ENCODE measurements around the gene MGA. TPM values are rescaled to one million over a fixed set of nuclear protein-coding genes. Genes with fewer than 3 reads are reported as not detected.

Gene MGA
- total RNA-seq, 4 donors from 2014 or later: 29.7 to 53.8 (median 31.7) TPM

- H3K27ac ChIP-seq: peak overlapping the region in 1 of 4 donors; percentile 29
- H3K4me1 ChIP-seq: peaks cover 0 to 45% (median 10%) of the 10 kb centered on the region in 4 donors
- DNase-seq (ENCODE audit: low spot score in 2 of 2): no peak
- 88 to 96% methylated on average over 3 of the region's 3 CpGs for WGBS, 2 donors
- peaks cover 0 to 37% (median 0%) of the 10 kb centered on the region in 3 donors for H3K36me3 ChIP-seq
- H3K27me3 ChIP-seq: no peaks in the 10 kb centered on the region
- TF ChIP-seq CTCF (IDR thresholded peaks at IDR 0.05) (no peak), EP300 (IDR thresholded peaks at IDR 0.05) (no peak), POLR2A (IDR thresholded peaks at IDR 0.05) (no peak)
- no peak overlapping the region for H3K4me3 ChIP-seq
- H3K9me3 ChIP-seq: no peaks in the 10 kb centered on the region
These were observed 141.0 kb downstream of the MGA start for GRCh38 chr15:41801185-41801584.

- Histone ChIP-seq H3K9me3 (no peaks in the 10 kb centered on the region), H3K27me3 (no peaks in the 10 kb centered on the region), H3K27ac (peak overlapping the region in 1 of 4 donors; percentile 29), H3K36me3 (peaks cover 0 to 37% (median 0%) of the 10 kb centered on the region in 3 donors), H3K4me3 (no peak overlapping the region), H3K4me1 (peaks cover 0 to 43% (median 3%) of the 10 kb centered on the region in 4 donors)
- 92 to 99% methylated on average over 3 of the region's 3 CpGs for WGBS, 2 donors
- TF ChIP-seq EP300 (IDR thresholded peaks at IDR 0.05) (no peak), POLR2A (IDR thresholded peaks at IDR 0.05) (no peak), CTCF (IDR thresholded peaks at IDR 0.05) (no peak)
- no peak for DNase-seq (ENCODE audit: low spot score in 2 of 2)
These were observed 141.7 kb downstream of the MGA start for GRCh38 chr15:41801850-41802455.

- WGBS, 2 donors: 63 to 75% methylated on average over 2 of the region's 2 CpGs
- no peak for TF ChIP-seq POLR2A (IDR thresholded peaks at IDR 0.05)
- no peak for TF ChIP-seq CTCF (IDR thresholded peaks at IDR 0.05)
- no peak for TF ChIP-seq EP300 (IDR thresholded peaks at IDR 0.05)
These were observed 144.2 kb downstream of the MGA start for GRCh38 chr15:41804361-41804760.

GRCh38 chr15:41804916-41805666 is 144.9 kb downstream of the MGA start:
- H3K4me1 ChIP-seq: peaks cover 0 to 30% (median 0%) of the 10 kb centered on the region in 4 donors
- WGBS, 2 donors: 70 to 75% methylated on average over 8 of the region's 8 CpGs

More at GRCh38 chr15:41804361-41804760, 144.2 kb downstream of the MGA start:
- Histone ChIP-seq H3K27ac (peak overlapping the region in 2 of 4 donors; percentile 46 to 54), H3K27me3 (no peaks in the 10 kb centered on the region), H3K4me3 (no peak overlapping the region), H3K9me3 (no peaks in the 10 kb centered on the region), H3K4me1 (peaks cover 0 to 31% (median 0%) of the 10 kb centered on the region in 4 donors), H3K36me3 (peaks cover 0 to 35% (median 0%) of the 10 kb centered on the region in 3 donors)
- no peak for DNase-seq (ENCODE audit: low spot score in 2 of 2)

More at GRCh38 chr15:41804916-41805666, 144.9 kb downstream of the MGA start:
- no peaks in the 10 kb centered on the region for H3K27me3 ChIP-seq
- DNase-seq (ENCODE audit: low spot score in 2 of 2): no peak
- TF ChIP-seq CTCF (IDR thresholded peaks at IDR 0.05) (no peak), POLR2A (IDR thresholded peaks at IDR 0.05) (no peak), EP300 (IDR thresholded peaks at IDR 0.05) (no peak)
- no peaks in the 10 kb centered on the region for H3K9me3 ChIP-seq
- no peak overlapping the region for H3K4me3 ChIP-seq
- H3K27ac ChIP-seq: peak overlapping the region in 2 of 4 donors; percentile 54 to 67
- H3K36me3 ChIP-seq: peaks cover 0 to 27% (median 0%) of the 10 kb centered on the region in 3 donors

All from tibial nerve (tissue), 4 donors.